ENCODE results near the gene TRIM41.

Gene TRIM41

DNA sequence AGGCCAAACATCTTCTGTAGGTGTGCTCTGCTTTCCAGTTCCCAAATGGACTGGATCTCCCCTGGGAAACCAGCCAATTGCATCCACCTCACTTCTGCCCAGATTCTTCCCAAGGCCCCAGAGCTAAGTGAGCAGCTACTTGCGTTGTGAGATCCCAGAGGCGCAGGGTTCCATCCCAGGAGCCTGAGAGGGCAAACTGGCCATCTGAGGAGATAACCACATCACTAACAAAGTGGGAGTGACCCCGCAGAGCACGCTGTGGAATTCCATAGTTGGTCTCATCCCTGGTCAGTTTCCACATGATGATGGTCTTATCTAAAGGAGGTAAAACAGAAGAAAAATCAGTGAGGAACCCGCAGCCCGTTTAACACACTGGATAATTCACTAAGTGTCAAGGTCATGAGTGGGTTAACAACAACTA, 19.0 kb downstream of the TRIM41 start:
- peak overlapping the region; percentile 81 for H3K4me3 ChIP-seq (ENCODE audit: low read depth, low read length)
- TF ChIP-seq, protein P1, sequence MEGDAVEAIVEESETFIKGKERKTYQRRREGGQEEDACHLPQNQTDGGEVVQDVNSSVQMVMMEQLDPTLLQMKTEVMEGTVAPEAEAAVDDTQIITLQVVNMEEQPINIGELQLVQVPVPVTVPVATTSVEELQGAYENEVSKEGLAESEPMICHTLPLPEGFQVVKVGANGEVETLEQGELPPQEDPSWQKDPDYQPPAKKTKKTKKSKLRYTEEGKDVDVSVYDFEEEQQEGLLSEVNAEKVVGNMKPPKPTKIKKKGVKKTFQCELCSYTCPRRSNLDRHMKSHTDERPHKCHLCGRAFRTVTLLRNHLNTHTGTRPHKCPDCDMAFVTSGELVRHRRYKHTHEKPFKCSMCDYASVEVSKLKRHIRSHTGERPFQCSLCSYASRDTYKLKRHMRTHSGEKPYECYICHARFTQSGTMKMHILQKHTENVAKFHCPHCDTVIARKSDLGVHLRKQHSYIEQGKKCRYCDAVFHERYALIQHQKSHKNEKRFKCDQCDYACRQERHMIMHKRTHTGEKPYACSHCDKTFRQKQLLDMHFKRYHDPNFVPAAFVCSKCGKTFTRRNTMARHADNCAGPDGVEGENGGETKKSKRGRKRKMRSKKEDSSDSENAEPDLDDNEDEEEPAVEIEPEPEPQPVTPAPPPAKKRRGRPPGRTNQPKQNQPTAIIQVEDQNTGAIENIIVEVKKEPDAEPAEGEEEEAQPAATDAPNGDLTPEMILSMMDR (IDR thresholded peaks at IDR 0.05; ENCODE audit: low read depth, low read length): no peak

DNA sequence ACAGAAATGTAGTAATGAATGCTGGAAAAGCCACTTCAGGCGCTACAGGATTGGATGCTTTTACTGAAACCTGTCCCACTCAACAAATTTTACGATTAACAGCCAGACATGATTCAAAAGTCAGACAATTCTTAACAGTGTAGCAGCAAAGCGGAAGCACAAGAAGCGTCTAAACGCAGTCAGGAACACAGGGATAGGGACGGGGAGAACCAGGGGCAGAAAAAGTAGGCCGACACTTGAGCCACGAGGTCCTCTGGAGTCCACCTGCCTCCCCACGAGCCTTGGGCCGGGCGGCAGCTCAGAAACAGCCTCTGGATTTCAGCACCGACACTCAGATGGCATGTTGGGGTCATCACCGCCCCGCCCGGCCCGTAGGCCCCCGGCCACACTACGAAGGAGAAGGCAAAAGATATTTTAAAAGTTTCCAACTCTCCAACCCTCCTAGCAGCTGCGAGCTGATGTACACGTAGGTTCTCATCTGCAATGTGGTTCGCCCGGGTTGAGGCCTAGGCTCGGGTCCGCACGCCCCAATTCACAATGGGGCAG, 20.0 kb downstream of the TRIM41 start:
- TF ChIP-seq, protein P1 (IDR thresholded peaks at IDR 0.05; ENCODE audit: low read depth, low read length): no peak
- H3K4me3 ChIP-seq (ENCODE audit: low read depth, low read length): peak overlapping the region; percentile 81

DNA sequence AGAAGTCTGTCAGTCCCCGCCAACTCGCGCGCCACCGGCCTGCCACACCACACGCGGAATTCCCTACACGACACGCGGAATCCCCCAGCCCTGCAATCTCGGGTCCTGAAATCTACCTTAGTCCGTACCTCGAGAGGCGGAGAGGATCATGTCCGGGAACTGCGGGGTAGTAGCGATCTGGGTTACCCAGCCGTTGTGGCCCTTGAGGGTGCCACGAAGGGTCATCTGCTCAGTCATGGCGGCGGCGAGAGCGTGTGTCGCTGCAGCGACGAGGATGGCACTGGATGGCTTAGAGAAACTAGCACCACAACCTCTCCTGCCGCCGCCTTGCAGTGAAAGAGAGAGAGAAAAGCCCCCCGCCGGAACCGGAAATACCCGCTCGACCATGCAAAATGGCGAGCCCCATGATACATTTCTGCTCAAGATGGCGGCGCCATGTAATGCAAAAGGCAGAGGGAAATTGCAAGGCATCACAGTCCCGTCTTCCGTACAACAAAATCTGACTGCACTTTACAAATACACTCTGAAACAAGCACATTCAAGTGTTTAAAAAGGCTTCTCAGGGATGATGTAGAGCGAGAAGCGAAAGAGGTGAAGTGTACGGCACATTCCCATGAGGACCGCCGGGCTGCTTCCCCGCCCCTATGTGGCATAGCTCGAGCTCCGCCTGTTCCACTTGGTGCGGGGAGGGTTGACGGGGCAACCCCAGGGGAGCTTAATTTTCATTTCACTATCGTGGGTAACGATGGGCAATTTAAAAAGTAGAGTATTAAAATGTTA, 20.7 kb downstream of the TRIM41 start, which contains the start of gene RACK1:
TSS of gene RACK1 (minus strand) at position 343 of the 780 bp plus-strand sequence. CDS start at position 237, 106 bp downstream.
- TF ChIP-seq, protein P1 (IDR thresholded peaks at IDR 0.05; ENCODE audit: low read depth, low read length): no peak
- H3K4me3 ChIP-seq (ENCODE audit: low read depth, low read length): peak within 1 kb of the TSS; percentile 81

DNA sequence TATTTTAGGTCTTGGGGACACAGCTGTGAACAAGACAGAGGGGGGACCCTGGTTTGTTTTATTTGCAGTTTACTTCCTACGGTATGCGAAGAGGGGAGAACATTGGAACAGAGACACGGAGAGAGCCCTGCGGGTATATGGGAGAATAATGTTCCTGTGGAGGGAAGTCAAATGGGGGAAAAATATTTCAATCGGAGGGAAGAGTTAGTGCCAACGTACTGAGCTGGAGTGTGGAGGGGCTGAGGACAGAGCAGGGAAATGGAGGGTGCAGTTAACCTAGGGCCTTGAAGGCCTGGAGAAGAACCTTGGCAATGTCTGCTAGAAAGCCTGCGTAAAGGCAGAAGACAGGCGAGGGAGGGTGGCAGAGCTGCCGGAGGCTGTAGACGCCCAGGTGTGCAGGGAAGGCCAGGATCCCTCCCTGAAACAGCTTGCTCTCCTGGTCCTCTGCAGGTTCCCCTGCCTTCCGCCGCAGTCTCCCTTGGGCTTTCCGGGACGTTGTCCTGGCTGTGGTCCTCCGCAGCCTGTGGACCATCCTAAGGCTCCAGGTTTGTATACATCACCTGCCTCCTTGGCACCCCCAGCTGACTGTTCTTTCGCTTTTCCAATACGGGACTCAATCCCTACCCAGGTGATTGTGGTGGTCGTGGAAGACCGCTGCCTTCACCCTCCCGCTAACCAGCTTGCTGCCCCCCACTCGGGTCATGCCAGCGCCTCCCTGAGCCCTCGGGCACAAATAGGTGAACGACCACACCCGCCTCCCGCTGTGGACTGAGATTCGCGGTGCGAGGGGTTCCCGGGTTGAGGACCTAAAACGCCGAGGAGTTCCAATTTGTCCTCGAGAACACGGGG, 22.6 kb downstream of the TRIM41 start:
- H3K4me3 ChIP-seq (ENCODE audit: low read depth, low read length): peak overlapping the region; percentile 88
- TF ChIP-seq, protein P1 (IDR thresholded peaks at IDR 0.05; ENCODE audit: low read depth, low read length): no peak

DNA sequence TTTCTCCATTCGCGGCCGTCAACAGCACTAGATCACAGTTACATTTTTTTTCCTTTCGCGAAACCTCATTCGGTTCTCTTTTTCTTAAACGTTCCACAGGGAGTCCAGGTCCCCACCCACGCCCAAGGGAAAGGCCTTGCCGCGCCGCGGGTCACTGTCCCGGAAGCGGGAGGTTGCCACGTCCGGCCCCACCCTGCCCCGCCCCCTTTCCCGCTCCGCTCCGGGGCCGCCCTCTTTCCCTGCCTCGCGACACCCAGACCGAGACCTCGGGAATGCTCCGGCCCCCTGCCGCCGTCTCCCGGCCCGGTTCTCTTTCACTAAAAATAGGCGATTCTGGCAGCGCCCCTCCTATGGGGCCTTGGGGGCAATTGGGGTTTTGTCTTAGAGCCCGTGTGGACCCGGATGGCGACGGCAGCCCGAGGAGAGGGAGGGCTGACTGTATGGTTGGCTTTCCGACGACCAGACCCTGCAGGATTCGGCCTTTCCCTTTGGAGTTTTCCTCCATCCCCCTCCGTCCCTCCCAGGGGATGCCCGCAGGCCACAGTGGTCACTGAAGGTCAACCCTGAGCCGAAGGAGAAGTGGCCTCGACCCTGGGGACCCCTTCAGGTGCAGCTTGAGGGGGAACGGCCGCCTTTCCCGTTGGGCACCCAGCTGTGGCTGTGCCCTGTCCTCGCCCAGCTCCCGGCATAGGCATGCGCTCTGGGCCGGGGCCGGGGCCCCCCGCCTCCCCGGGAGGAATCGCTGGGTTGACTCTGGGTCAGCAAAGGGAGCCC, 23.4 kb downstream of the TRIM41 start:
- TF ChIP-seq, protein P1 (IDR thresholded peaks at IDR 0.05; ENCODE audit: low read depth, low read length): no peak
- H3K4me3 ChIP-seq (ENCODE audit: low read depth, low read length): peak overlapping the region; percentile 88

DNA sequence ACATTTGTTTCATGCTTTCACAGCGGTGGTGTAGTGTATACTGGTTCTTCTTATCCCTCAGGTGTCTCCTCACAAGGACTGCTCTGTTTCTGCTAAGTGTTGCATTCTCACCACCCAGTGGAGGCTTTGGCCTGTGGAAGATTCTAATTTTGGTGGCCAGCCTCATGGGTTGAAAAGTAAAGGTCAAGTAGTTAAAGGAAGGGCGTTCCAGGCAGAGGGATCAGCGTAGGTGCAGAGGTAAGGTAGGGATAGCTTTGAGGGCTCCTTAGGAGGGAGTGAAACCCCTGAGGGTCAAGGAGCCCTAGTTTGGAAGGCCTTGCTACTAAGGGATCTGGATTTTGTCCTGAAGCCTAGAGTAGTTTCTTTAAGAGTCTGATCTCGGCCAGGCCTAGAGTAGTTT, 25.2 kb downstream of the TRIM41 start:
- TF ChIP-seq, protein P1 (IDR thresholded peaks at IDR 0.05; ENCODE audit: low read depth, low read length): no peak
- H3K4me3 ChIP-seq (ENCODE audit: low read depth, low read length): peak overlapping the region; percentile 88
